Lower lobe of right lung (tissue), 2 donors: ENCODE data around the gene NPTN. TPM values are rescaled to one million over a fixed set of nuclear protein-coding genes. Genes with fewer than 3 reads are reported as not detected.

Experiments
- ATAC-seq, 2 donors: fragments of 200-7000 bp; cut with Tn5 transposase; one replicate each; pipeline ENCODE4 v1.9.1; 2020 to 2022; ENCODE audit warnings: mild to moderate bottlenecking in 2 of 2, moderate library complexity in 2 of 2
- DNase-seq: peaks from one replicate; pipeline ENCODE4 v3.0.0-alpha.2; 2020
- H3K27ac ChIP-seq: fragments of 200-600 bp; one replicate; pipeline ENCODE4 v1.8.0; 2022
- H3K27me3 ChIP-seq: fragments of 200-600 bp; one replicate; pipeline ENCODE4 v1.8.0; 2022; ENCODE audit warnings: low read depth
- H3K36me3 ChIP-seq: fragments of 200-600 bp; one replicate; pipeline ENCODE4 v1.8.0; 2022; ENCODE audit warnings: mild to moderate bottlenecking
- H3K4me1 ChIP-seq: fragments of 200-600 bp; one replicate; pipeline ENCODE4 v1.8.0; 2022
- H3K4me3 ChIP-seq: fragments of 200-600 bp; one replicate; pipeline ENCODE4 v1.8.0; 2022; ENCODE audit warnings: mild to moderate bottlenecking
- H3K9me3 ChIP-seq: fragments of 200-600 bp; one replicate; pipeline ENCODE4 v1.8.0; 2022
- CTCF ChIP-seq: fragments of 200-600 bp; IDR thresholded peaks from one replicate; pipeline ENCODE4 v1.8.0; 2022; ENCODE audit warnings: antibody characterized with exemption, mild to moderate bottlenecking
- intact Hi-C: fragments of 100-400 bp; cut with DNase I; formaldehyde crosslinking; loops from one replicate; pipeline ENCODE4 v1.11.0; 2022
- total RNA-seq: library from RNA; stranded (reverse); fragmentation: NEBNext Ultra II Directional; extraction: Animal tissue kit (Norgen Biotek cat#: 25700); gene quantifications from one replicate; pipeline ENCODE4 v1.2.1, GENCODE V29; 2021
- donor health status: DM: no; HTN: yes; CAD: no; lungs with severe emphysema.

The NPTN gene
- total RNA-seq, 1 donor from 2014 or later, result 138 TPM

- DNase-seq, result peak; percentile 84
- no peak overlapping the region for H3K27ac ChIP-seq
- no peaks in the 10 kb centered on the region for H3K36me3 ChIP-seq
- no peak for TF ChIP-seq CTCF
- peak; percentile 65 to 92 for ATAC-seq
- H3K4me1 ChIP-seq, result no peaks in the 10 kb centered on the region
- H3K27me3 ChIP-seq, result no peaks in the 10 kb centered on the region
- intact Hi-C loops, result no loop called here
- H3K9me3 ChIP-seq, result no peaks in the 10 kb centered on the region
- no peak overlapping the region for H3K4me3 ChIP-seq
Measured at GRCh38 chr15:73539212-73540128, 93.7 kb downstream of the NPTN start.

- TF ChIP-seq CTCF, result no peak
- H3K4me3 ChIP-seq, result no peak overlapping the region
- no peaks in the 10 kb centered on the region for H3K27me3 ChIP-seq
- ATAC-seq (peak in 1 of 2 donors; percentile 69), DNase-seq (no peak)
- no peaks in the 10 kb centered on the region for H3K9me3 ChIP-seq
- H3K36me3 ChIP-seq, result no peaks in the 10 kb centered on the region
- H3K4me1 ChIP-seq, result no peaks in the 10 kb centered on the region
- intact Hi-C loops, result no loop called here
- no peak overlapping the region for H3K27ac ChIP-seq
Measured at GRCh38 chr15:73538563-73539211, 94.5 kb downstream of the NPTN start.

GRCh38 chr15:73538123-73538522 lies 95.1 kb downstream of the NPTN start:
- Histone ChIP-seq H3K27ac (no peak overlapping the region), H3K4me3 (no peak overlapping the region), H3K27me3 (no peaks in the 10 kb centered on the region), H3K9me3 (no peaks in the 10 kb centered on the region), H3K36me3 (no peaks in the 10 kb centered on the region), H3K4me1 (no peaks in the 10 kb centered on the region)
- intact Hi-C loops, result no loop called here
- DNase-seq, result no peak
- no peak for TF ChIP-seq CTCF
- ATAC-seq, result no peak

- no peak for TF ChIP-seq CTCF
- intact Hi-C loops, result no loop called here
- no peaks in the 10 kb centered on the region for H3K9me3 ChIP-seq
- H3K36me3 ChIP-seq, result no peaks in the 10 kb centered on the region
- no peaks in the 10 kb centered on the region for H3K27me3 ChIP-seq
- no peak overlapping the region for H3K27ac ChIP-seq
- H3K4me1 ChIP-seq, result no peaks in the 10 kb centered on the region
- DNase-seq (no peak), ATAC-seq (no peak)
- no peak overlapping the region for H3K4me3 ChIP-seq
Measured at GRCh38 chr15:73530649-73531048, 102.5 kb downstream of the NPTN start.

- no peaks in the 10 kb centered on the region for H3K27me3 ChIP-seq
- no peak for ATAC-seq
- H3K27ac ChIP-seq, result no peak overlapping the region
- no peak overlapping the region for H3K4me3 ChIP-seq
- H3K36me3 ChIP-seq, result no peaks in the 10 kb centered on the region
- H3K9me3 ChIP-seq, result no peaks in the 10 kb centered on the region
- H3K4me1 ChIP-seq, result no peaks in the 10 kb centered on the region
- no peak for TF ChIP-seq CTCF
- DNase-seq, result no peak
- intact Hi-C loops, result no loop called here
Measured at GRCh38 chr15:73527598-73527997, 105.6 kb downstream of the NPTN start.
